K562 (cell line): Measurements from ENCODE around the gene EVPL. TPM values are rescaled to one million over a fixed set of nuclear protein-coding genes. Genes with fewer than 3 reads are reported as not detected.

Experiments
- ETS2 ChIP-seq: IDR thresholded peaks from 2 replicates; pipeline ENCODE4 v1.6.1; 2016; ENCODE audit warnings: borderline replicate concordance, missing genetic modification characterization, mild to moderate bottlenecking, moderate library complexity, missing compliant biosample characterization; ENCODE audit not compliant: poor library complexity, severe bottlenecking
- ETV5 ChIP-seq: sonication (generic); formaldehyde crosslinking; IDR thresholded peaks from 2 replicates; pipeline ENCODE4 v1.4.0; 2020; ENCODE audit warnings: low read depth, mild to moderate bottlenecking, missing genetic modification reagents
- HDAC3 ChIP-seq: fragments of 450-650 bp; IDR thresholded peaks from 2 replicates; pipeline ENCODE4 v1.6.1; 2018; ENCODE audit warnings: borderline replicate concordance, mild to moderate bottlenecking, moderate library complexity; ENCODE audit not compliant: partially characterized antibody
- LARP7 ChIP-seq: fragments of 450-650 bp; IDR thresholded peaks from 2 replicates; pipeline ENCODE4 v1.6.1; 2016
- LCOR ChIP-seq: sonication (generic); formaldehyde crosslinking; IDR thresholded peaks from 2 replicates; pipeline ENCODE4 v1.8.0; 2022; ENCODE audit warnings: mild to moderate bottlenecking, missing genetic modification reagents
- MBD2 ChIP-seq: sonication (generic); IDR thresholded peaks from 2 replicates; pipeline ENCODE4 v1.6.1; 2016; ENCODE audit warnings: low read depth, borderline replicate concordance
- MLX ChIP-seq, 2 experiments: fragments of 450-650 bp in 1 of 2; sonication (generic) in 1 of 2; formaldehyde crosslinking; conservative IDR thresholded peaks; 2 replicates each; pipeline versions ENCODE4 v1.4.0 to v1.8.1; 2020 to 2022; ENCODE audit warnings: mild to moderate bottlenecking in 1 of 2, missing genetic modification reagents in 1 of 2
- MTA1 ChIP-seq: fragments of 450-650 bp; IDR thresholded peaks from 2 replicates; pipeline ENCODE4 v1.6.1; 2017; ENCODE audit warnings: borderline replicate concordance
- NONO ChIP-seq, 2 experiments: fragments of 200-400 bp in 1 of 2; fragments of 450-650 bp in 1 of 2; formaldehyde crosslinking in 1 of 2; IDR thresholded peaks; 2 replicates each; pipeline ENCODE4 v1.6.1; 2017; ENCODE audit warnings: low read depth in 2 of 2, mild to moderate bottlenecking in 2 of 2, moderate library complexity in 2 of 2, low read length in 1 of 2
- TCF7 ChIP-seq: sonication (generic); IDR thresholded peaks from 2 replicates; pipeline ENCODE4 v1.6.1; 2016; ENCODE audit warnings: antibody characterized with exemption, borderline replicate concordance
- TEAD4 ChIP-seq, 2 experiments: sonication (generic) in 1 of 2; formaldehyde crosslinking in 1 of 2; IDR thresholded peaks; 2 replicates each; pipeline versions ENCODE4 v1.6.1 to v1.8.0; 2012 to 2022; ENCODE audit warnings: borderline replicate concordance in 1 of 2, inconsistent platforms in 1 of 2, low read length in 1 of 2, mild to moderate bottlenecking in 1 of 2, missing genetic modification reagents in 1 of 2
- THRA ChIP-seq: fragments of 450-650 bp; IDR thresholded peaks from 2 replicates; pipeline ENCODE4 v1.6.1; 2017; ENCODE audit warnings: mild to moderate bottlenecking, moderate library complexity
- ZBTB40 ChIP-seq, 2 experiments: fragments of 450-650 bp in 1 of 2; sonication (generic) in 1 of 2; formaldehyde crosslinking in 1 of 2; IDR thresholded peaks; 2 replicates each; pipeline versions ENCODE4 v1.7.1 to v1.9.0; 2016 to 2022; ENCODE audit warnings: inconsistent platforms in 1 of 2, mild to moderate bottlenecking in 1 of 2, missing genetic modification reagents in 1 of 2
- ZNF197 ChIP-seq: fragments of 200-800 bp; sonication (Bioruptor generic); IDR thresholded peaks from 2 replicates; pipeline ENCODE4 v1.6.1; 2016; ENCODE audit warnings: low read depth, missing genetic modification characterization, missing compliant biosample characterization
- ZNF217 ChIP-seq: sonication (generic); formaldehyde crosslinking; IDR thresholded peaks from 2 replicates; pipeline ENCODE4 v1.8.0; 2022; ENCODE audit warnings: mild to moderate bottlenecking, missing genetic modification reagents
- polyA plus RNA-seq, 8 experiments: library from polyadenylated mRNA; depleted of rRNA in 4 of 8; stranded (reverse) in 5 of 8; unstranded in 3 of 8; fragments of >200 nt; fragmentation: Nextera tagmentation in 2 of 8; fragmentation: Illumina TruSeq in 1 of 8; extraction: Ambion mirVana in 2 of 8; extraction: Trizol in 1 of 8; gene quantifications; 2 replicates each; pipeline versions ENCODE4 v1.2.1 to v1.2.3, GENCODE V29; 2011 to 2014; ENCODE audit warnings: inconsistent platforms in 1 of 8, missing spikeins in 1 of 8
- total RNA-seq, 7 experiments: library from RNA; depleted of rRNA in 6 of 7; stranded (reverse); fragments of >200 nt in 6 of 7; fragmentation: Illumina TruSeq in 2 of 7; extraction: Trizol in 2 of 7; gene quantifications; 2 replicates each; pipeline versions ENCODE4 v1.2.1 to v1.2.3, GENCODE V29; 2011 to 2021; ENCODE audit warnings: low replicate concordance in 1 of 7

EVPL gene
- total and polyA plus RNA-seq, 9 of the 15 experiments (the other 6 are each of a cell fraction or from before 2014, with no cell fraction given) = 0.08 to 0.18 (median 0.16) TPM; not detected in 5

GRCh38 chr17:75970011-75970523 lies 57.0 kb downstream of the EVPL start (continued):
- TF ChIP-seq ZBTB40 (IDR thresholded peaks at IDR 0.05) (peak; percentile 46; the same call in 1 of the 2 replicates), ZBTB40 (CRISPR knock-in tag; IDR thresholded peaks at IDR 0.05) (no peak), MLX (CRISPR knock-in tag; conservative IDR thresholded peaks at IDR 0.05) (no peak), LARP7 (0 out of 2 replicates have a peak, but pooled peaks have one; percentile 12), NONO (IDR thresholded peaks at IDR 0.05; ENCODE audit: low read depth in 2 of 2, low read length in 1 of 2) (peak in 1 of 2 experiments; percentile 46; a peak in 2 of 4 replicates), TEAD4 (IDR thresholded peaks at IDR 0.05; ENCODE audit: low read length) (peak; percentile 96), TEAD4 (CRISPR knock-in tag; IDR thresholded peaks at IDR 0.05; ENCODE audit: borderline replicate concordance) (no peak), LCOR (CRISPR knock-in tag) (peak; percentile 65; the same call in 1 of the 2 replicates), ZNF217 (CRISPR knock-in tag) (no peak), ETS2 (tag) (no peak), ZNF197 (peak; percentile 30; the same call in 1 of the 2 replicates), MBD2 (no peak), TCF7 (peak; percentile 90; the same call in 1 of the 2 replicates), MTA1 (peak; percentile 79), THRA (no peak), HDAC3 (peak; percentile 83), ETV5 (peak; percentile 24; the same call in 1 of the 2 replicates)
